Stimulated activated CD4-positive, alpha-beta T cell treated with anti-CD3 and anti-CD28 coated beads, Interleukin-4, amount 100 ng/mL, for 4 hours (primary cell): ENCODE measurements around the gene PLEKHS1.
"Not testable (repeated sequence)": the region's sequence is repeated elsewhere in the genome, so short reads cannot be mapped to it uniquely, and the experiment has no call there.

ENCODE experiments used
- DNase-seq, 2 experiments: peaks; one replicate each; pipeline ENCODE4 v3.0.0-alpha.2; 2020

Gene PLEKHS1

DNA sequence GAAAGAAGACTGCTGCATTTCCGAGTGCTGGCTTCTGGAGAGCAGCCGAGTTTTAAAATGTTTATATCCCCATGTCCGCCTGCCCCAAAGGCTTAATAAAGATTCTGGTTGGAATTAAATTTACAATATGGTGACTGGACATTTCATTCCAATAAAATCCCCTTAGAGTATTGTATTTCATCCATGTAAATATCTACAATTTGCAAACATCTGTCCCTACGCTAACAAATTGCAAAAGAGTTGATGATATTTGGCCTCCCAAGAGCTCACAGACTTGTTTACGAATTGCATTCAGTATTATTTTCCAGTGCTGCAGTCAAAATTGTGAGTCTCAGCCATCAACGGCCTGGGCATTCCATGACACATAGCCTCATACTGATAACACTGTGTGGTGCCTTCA is 50.1 kb downstream of the PLEKHS1 start:
- DNase-seq: no peak

DNA sequence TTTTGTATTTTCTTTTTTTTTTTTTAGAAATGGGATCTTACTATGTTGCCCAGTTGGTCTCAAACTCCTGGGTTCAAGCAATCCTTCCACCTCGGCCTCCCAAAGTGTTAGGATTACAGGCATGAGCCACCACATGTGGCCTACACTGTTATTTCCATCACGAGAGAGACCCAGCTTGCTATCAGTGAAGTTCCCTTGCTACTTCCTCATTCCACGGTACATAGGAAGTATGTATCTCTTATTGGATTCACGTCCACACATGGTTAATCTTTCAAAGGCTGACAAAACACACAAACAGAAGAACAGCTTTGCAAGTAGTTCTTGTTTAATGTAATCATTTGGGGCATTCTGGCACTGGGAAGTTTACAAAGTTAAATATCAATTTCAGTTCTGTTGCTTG is 51.5 kb downstream of the PLEKHS1 start:
- DNase-seq: no peak

DNA sequence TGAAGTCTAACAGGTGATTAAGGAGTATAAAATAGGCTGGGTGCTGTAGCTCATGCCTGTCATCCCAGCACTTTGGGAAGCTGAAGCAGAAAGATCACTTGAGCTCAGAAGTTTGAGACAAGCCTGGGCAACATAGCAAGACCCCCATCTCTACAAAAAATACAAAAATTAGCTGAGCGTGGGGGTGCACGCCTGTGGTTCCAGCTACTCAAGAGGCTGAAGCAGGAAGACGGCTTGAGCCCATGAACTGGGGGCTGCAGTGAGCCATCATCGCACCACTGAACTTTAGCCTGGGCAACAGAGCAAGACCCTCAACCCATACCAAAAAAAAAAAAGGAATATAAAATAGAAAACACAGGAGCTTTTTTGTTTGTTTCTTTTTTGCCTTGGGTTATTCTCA is 55.0 kb downstream of the PLEKHS1 start:
- DNase-seq: no peak

DNA sequence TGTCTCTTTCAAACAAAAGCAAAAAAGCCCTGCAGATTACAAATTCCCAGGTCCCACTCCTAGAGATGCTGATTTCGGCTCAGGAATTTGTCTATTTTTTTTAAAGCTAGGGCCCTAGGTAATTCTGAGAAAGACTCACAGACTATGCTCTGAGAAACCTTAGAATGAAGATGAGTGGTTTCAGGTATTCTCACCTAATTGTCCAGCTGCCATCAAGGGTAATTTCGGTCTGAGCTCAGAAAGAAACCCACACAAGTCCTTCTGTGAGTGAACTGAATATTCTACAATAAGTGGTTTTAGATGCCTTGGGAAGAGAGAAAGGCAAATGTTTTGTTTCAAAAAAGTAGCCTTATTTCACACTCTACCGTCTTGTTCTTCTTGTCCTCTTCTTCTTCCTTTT is 56.7 kb downstream of the PLEKHS1 start:
- DNase-seq: no peak

DNA sequence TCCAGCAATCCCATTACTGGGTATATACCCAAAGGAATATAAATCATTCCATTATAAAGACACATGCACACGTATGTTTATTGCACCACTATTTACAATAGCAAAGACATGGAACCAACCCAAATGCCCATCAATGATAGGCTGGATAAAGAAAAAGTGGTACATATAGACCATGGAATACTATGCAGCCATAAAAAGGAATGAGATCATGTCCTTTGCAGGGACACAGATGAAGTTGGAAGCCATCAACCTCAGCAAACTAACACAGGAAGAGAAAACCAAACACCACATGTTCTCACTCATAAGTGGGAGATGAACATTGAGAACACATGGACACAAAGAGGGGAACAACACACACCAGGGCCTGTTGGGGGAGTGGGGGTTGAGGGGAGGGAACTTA is 63.2 kb downstream of the PLEKHS1 start:
- not testable (repeated sequence) for DNase-seq

DNA sequence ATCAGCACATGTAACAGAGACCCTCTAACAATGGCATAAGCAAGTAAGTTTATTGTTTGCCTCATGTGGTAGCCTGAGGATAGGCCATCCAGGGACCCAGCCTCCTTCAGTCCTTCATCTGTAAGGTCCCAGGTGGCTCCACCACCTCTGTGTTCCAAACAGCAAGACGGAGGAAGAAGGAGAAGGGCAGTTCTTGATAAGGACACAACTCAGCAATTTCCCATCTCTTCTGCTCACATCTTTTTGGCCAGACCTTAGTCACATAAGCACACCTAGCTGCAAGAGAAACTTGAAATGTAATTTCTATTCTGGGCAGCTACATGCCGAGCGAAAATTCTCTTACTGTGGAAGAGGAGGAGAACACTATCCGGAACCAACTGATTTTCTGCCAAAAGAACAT is 68.5 kb downstream of the PLEKHS1 start:
- no peak for DNase-seq

DNA sequence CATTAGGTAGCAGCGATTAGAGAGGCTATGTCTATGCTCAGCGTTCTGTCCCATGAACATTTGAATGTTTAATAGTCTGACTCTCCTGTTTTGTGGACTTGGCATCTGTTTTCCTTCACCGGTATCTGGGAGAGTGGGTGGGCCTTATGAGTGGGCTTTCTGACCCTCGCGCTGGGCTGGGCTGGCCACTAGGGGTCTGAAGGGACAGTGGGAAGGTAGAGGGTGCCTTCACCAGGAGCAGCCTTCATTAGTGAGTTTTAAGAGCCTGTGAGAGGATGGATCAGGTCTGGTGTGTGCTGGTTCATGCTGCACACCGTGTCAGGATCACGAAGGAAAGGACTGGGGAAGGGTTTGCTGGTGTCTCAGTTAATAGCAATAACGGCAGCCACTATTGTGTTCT is 69.0 kb downstream of the PLEKHS1 start:
- DNase-seq: no peak

DNA sequence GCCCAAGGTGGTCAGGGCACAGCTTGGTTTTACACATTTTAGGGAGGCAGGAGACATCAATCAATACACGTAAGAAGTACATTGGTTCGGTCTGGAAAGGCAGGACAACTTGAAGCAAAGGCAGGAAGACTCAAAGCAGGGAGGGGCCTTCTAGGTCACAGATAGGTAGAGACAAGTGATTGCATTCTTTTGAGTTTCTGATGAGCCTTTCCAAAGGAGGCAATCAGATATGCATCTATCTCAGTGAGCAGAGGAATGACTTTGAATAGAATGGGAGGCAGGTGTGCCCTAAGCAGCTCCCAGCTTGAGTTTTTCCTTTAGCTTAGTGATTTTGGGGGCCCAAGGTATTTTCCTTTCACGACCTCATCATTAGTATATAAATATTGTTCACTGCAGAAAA is 69.8 kb downstream of the PLEKHS1 start:
- DNase-seq: not testable (repeated sequence)

DNA sequence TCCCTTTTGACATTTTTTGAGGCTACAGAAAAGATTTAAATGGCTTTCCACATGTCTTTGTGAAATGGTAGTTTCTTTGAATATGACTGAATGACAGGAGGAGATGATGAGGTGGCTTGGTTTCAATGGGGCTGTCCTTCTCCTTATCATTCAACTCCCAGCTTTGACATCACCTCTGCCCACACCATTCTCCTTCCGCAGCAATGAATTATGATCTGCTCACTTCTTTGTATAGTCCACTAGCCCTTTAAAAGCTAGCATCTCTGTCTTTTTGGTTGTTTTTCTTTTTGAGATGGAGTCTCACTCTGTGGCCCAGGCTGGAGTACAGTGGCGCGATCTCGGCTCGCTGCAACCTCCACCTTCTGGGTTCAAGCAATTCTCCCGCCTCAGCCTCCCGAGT is 70.7 kb downstream of the PLEKHS1 start:
- no peak for DNase-seq

DNA sequence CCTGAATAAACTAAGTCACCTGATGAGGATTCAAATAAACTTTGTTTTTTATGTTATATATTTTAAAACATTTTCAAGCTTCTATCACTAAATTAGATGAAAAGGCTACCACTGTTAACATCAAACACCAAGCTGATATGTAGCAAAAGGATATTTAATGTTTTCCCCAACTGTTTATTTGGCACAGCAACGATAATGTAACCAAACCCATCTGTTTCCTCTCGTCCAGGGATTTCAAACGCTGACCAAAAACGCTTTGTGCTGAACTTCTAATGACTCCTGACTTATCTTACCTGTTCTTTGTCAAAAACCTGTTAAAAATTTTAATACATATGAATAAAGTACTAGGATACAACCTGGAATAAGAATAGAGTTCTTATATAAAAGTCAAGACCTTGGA is 71.9 kb downstream of the PLEKHS1 start:
- no peak for DNase-seq

DNA sequence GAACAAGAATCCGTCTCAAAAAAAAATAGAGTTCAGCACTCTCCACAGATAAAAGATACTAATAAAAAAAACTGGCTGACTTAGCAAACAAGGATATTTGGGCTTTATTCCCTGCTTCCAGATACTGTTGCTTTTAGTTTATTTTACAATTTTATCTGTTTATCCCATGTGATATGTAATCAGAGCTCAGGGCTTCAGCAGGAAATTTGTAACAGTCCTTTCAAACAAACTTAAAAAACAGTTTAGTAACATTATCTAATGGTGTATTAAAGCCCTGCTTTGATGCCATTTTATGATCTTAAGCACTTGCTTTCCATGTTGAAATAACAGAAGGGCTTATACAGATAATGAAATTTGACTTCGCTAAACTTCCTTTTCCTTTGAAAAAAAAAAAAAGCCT is 74.3 kb downstream of the PLEKHS1 start:
- DNase-seq: no peak

DNA sequence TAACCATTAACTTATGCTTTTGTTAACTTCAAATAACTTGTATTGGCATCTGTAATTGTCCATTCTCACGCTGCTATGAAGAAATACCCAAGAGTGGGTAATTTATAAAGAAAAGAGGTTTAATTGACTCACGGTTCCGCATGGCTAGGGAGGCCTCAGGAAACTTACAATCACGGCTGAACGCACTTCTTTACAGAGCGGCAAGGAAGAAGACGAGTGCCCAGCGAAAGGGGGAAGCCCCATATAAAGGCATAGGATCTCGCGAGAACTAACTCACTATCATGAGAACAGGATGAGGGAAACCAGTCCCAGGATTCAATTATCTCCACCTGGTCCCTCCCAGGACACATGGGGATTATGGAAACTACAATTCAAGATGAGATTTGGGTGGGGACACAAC is 77.1 kb downstream of the PLEKHS1 start:
- not testable (repeated sequence) for DNase-seq
